ENCODE data around the gene CD8A. TPM values are rescaled to one million over a fixed set of nuclear protein-coding genes. Genes with fewer than 3 reads are reported as not detected.

CD8A gene
- total RNA-seq, 1 donor from 2014 or later, result 0.44 TPM

Other genes starting within 250 kb of the CD8A start
- gene CHMP3, start 227.5 kb downstream of the CD8A start, total RNA-seq, result 93.9 TPM
- 12.6 TPM for gene RNF103, start 167.0 kb downstream of the CD8A start, total RNA-seq
- gene RMND5A, start 70.6 kb downstream of the CD8A start, total RNA-seq, result 39.4 TPM
- not detected for gene CD8B, start 71.0 kb upstream of the CD8A start, total RNA-seq
- gene RGPD1, start 151.2 kb upstream of the CD8A start, total RNA-seq, result not detected
- 0.64 TPM for gene PLGLB1, start 230.9 kb upstream of the CD8A start, total RNA-seq

Data from esophagus mucosa (tissue), 1 donor.